ENCODE data around the gene SLC17A9.

GRCh38 chr20:63003546-63003945, 51.0 kb downstream of the SLC17A9 start:
- TF ChIP-seq HDAC2 (IDR thresholded peaks at IDR 0.05) (no peak), EZH2 (IDR thresholded peaks at IDR 0.05; ENCODE audit: borderline replicate concordance, control insufficient read depth, low read depth, low read length) (no peak), YY1 (IDR thresholded peaks at IDR 0.05; ENCODE audit: low read depth, low read length) (no peak), ZNF592 (IDR thresholded peaks at IDR 0.05) (no peak), IRF3 (IDR thresholded peaks at IDR 0.05) (no peak), PAX8 (IDR thresholded peaks at IDR 0.05) (no peak), POLR2AphosphoS5 (IDR thresholded peaks at IDR 0.05; ENCODE audit: low read length) (no peak), SUZ12 (IDR thresholded peaks at IDR 0.05; ENCODE audit: unreplicated experiment) (no peak), BACH1 (IDR thresholded peaks at IDR 0.05; ENCODE audit: borderline replicate concordance) (no peak)
